ENCODE measurements around the gene MRPS2.

The MRPS2 gene

DNA sequence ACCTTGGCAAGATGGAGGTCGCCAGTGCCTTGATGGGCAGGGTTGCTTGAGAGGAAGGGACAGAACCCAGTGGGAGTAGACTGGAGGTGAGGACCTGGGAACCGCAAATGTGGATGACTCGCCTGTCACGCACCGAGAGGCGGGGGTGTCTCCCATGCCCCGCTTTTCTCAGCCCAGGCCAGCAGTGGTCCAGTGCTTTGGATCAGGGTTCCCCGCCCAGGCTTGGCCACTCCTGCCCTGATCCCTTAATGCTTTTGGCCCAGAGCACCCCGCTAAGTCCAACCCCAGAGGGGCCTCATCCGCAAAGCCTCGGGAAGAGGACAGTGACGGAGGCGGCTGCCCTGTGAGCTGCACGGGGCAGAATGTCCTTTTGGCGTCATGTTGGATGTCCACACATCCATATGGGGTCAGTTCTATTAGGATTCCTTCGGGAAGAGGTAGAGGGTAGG is 2.4 kb downstream of the MRPS2 start:
- CTCF ChIA-PET = interaction anchor here (1.0 kb wide), 1 partner anchor 10 kb away, joined by 4 read pairs; no protein-coding TSS in a partner anchor
- DNase-seq (ENCODE audit: low read depth, low spot score) = no peak
- H3K4me3 ChIP-seq (ENCODE audit: low read depth, low read length) = no peak overlapping the region
- TF ChIP-seq, protein P1, sequence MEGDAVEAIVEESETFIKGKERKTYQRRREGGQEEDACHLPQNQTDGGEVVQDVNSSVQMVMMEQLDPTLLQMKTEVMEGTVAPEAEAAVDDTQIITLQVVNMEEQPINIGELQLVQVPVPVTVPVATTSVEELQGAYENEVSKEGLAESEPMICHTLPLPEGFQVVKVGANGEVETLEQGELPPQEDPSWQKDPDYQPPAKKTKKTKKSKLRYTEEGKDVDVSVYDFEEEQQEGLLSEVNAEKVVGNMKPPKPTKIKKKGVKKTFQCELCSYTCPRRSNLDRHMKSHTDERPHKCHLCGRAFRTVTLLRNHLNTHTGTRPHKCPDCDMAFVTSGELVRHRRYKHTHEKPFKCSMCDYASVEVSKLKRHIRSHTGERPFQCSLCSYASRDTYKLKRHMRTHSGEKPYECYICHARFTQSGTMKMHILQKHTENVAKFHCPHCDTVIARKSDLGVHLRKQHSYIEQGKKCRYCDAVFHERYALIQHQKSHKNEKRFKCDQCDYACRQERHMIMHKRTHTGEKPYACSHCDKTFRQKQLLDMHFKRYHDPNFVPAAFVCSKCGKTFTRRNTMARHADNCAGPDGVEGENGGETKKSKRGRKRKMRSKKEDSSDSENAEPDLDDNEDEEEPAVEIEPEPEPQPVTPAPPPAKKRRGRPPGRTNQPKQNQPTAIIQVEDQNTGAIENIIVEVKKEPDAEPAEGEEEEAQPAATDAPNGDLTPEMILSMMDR (IDR thresholded peaks at IDR 0.05; ENCODE audit: insufficient read depth, low read length, missing control alignments) = no peak
- POLR2A ChIA-PET = no interaction called here

DNA sequence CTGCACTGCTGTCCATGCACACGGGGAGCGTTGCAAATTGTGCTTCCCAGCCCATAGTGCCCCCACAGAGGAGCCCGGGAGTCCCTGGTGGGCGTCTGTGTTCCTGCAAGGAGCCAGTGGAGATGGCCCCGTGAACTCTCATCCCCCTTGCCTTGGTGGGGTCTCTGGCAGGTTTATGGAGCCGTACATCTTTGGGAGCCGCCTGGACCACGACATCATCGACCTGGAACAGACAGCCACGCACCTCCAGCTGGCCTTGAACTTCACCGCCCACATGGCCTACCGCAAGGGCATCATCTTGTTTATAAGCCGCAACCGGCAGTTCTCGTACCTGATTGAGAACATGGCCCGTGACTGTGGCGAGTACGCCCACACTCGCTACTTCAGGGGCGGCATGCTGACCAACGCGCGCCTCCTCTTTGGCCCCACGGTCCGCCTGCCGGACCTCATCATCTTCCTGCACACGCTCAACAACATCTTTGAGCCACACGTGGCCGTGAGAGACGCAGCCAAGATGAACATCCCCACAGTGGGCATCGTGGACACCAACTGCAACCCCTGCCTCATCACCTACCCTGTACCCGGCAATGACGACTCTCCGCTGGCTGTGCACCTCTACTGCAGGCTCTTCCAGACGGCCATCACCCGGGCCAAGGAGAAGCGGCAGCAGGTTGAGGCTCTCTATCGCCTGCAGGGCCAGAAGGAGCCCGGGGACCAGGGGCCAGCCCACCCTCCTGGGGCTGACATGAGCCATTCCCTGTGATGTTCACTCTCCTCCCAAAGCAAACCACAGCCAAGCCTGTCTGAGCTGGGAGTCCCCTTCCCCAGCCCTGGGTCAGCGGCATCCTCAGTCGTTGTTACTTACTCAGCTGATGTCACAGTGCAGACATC is 3.1 kb downstream of the MRPS2 start:
- POLR2A ChIA-PET = no interaction called here

DNA sequence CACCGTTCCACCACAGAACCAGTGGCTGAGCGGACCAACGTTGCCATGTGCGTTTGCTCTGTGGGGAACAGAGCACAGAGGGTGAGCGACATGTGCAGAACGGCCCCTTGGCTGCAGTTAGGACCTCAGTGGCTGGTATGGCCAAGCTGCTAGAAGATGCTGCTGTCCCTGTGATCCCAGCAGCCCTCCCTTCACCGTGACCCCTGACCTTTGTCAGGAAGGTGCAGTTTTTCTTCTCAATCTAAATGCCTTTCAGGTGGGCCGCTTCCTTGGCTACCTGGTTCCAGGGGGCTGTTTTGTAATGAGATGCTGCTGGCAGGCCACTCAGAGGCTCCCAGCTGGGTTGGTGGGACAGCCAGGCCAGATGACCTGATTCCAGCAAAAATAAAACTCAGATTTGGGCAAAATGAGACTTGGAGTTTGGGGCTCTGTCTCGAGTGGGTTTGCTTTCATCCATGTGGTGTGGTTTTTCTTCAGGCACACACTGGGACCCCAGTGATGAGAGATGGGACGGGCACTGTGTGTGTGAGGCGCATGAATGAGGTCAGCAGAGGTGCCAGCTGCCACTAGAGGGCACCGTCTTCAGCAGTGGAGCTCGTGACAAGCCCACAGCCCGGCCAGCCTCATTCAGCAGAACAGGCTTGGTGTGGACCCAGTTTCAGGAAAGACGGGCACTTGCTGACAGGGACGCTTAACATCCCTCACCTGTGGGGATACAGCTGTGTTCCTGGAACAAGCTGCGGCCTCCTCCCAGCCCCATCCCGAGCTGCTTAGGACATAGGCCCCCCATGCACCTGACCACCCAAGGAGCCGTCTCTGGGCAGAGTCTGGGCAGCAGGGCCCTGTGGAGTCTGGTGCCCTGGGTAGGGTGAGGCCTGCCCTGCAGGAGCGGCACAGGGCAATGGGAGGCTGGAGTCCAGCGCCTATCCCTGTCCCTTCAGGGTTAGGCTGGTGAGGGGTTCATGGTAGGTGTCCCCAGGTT is 4.1 kb downstream of the MRPS2 start:
- H3K4me3 ChIP-seq (ENCODE audit: low read depth, low read length) = no peak overlapping the region
- TF ChIP-seq, protein P1 (IDR thresholded peaks at IDR 0.05; ENCODE audit: insufficient read depth, low read length, missing control alignments) = peak; percentile 95
- ChIA-PET CTCF (interaction anchor here (0.7 to 3.4 kb wide), 18 partner anchors 8 to 118 kb away, joined by 3 to 17 read pairs (median 4); no protein-coding TSS in a partner anchor), POLR2A (interaction anchor here (0.6 kb wide), 1 partner anchor 31 kb away, joined by 3 read pairs; no protein-coding TSS in a partner anchor)
- no peak for DNase-seq (ENCODE audit: low read depth, low spot score)

More for the DNA sequence above, 3.1 kb downstream of the MRPS2 start:
- DNase-seq (ENCODE audit: low read depth, low spot score) = no peak
- no peak overlapping the region for H3K4me3 ChIP-seq (ENCODE audit: low read depth, low read length)
- CTCF ChIA-PET = interaction anchor here (0.8 to 3.4 kb wide), 8 partner anchors 9 to 101 kb away, joined by 3 to 17 read pairs (median 8); no protein-coding TSS in a partner anchor
- TF ChIP-seq, protein P1 (IDR thresholded peaks at IDR 0.05; ENCODE audit: insufficient read depth, low read length, missing control alignments) = no peak

DNA sequence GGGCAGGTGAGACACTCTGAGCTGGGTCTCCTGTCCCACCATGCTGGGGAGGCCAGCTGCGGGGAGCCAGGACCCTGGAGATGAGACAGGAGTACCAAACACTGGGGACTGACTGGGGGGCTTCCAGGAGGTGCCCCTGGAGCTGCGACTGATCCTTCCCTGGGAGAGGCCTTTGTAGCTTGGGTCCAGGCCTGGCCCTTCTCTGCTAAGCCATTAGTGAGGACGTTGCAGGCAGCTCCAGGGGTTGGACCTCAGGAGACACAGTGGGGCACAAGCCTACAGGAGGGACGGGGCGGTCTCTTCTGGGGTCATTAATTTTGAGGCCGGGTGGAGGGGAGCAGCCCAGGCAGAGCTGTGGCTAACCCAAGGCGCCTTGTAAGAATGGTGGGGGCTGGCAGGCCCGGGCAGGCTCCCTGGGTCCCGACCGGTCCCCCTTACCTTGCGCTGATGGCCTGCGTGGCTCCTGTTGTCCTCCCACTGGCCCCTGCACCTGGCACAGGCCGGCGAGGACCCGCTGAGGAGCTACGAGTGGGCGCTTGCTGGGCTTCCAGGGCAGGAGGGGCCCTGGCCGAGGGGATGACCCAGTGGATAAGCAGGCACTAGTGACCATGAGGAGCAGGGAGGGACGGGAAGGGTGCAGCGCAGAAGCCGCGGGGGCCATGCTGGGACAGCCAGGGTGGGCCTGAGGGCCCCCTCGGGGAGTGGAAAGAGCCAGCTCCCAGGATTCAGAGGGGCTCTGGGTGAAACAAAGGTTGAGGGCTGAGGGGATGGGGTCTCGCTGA is 5.1 kb downstream of the MRPS2 start:
- TF ChIP-seq, protein P1 (IDR thresholded peaks at IDR 0.05; ENCODE audit: insufficient read depth, low read length, missing control alignments) = no peak
- POLR2A ChIA-PET = no interaction called here

DNA sequence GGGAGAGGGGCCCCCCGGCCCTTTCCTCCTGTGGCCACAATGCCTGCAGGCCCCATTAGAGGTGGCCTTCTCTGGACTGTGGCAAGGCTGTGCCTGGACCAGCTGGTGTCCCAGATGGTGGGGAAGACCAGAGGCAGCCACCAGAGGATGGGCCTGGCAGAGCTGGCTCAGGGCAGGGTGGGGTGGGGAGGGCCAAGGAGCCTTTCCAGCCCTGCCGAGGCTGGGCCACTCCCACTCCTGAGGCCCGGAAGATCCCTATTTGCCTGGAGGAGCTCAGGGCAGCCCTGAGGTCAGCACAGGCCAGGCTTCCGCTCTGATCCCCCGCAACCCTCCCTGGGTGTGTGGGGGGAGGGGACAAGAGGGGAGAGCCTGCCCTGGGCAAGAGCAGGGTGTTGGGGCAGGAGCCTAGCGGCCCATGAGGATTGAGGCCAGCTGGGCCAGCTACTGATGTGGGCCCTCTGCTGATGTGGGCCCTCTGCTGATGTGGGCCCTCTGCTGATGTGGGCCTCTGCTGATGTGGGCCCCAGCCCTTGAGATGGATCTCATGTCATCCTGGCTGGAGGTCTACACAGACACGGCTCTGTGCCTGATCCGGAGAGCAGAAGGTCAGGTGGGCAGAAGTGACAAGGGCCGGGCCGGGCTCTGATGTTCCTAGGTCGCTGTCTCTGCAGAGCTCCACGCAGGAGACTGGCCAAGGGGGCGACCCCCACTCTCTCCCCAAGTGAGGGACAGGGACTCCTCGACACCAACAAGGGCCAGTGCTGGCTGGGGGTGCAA is 6.0 kb downstream of the MRPS2 start:
- DNase-seq (ENCODE audit: low read depth, low spot score) = no peak
- H3K4me3 ChIP-seq (ENCODE audit: low read depth, low read length) = no peak overlapping the region
- TF ChIP-seq, protein P1 (IDR thresholded peaks at IDR 0.05; ENCODE audit: insufficient read depth, low read length, missing control alignments) = no peak
- CTCF ChIA-PET = interaction anchor here (1.0 to 3.4 kb wide), 7 partner anchors 8 to 37 kb away, joined by 3 to 17 read pairs (median 4); no protein-coding TSS in a partner anchor
- POLR2A ChIA-PET = no interaction called here

More for the DNA sequence above, 5.1 kb downstream of the MRPS2 start:
- no peak for DNase-seq (ENCODE audit: low read depth, low spot score)
- H3K4me3 ChIP-seq (ENCODE audit: low read depth, low read length) = no peak overlapping the region
- CTCF ChIA-PET = interaction anchor here (0.7 to 3.4 kb wide), 16 partner anchors 7 to 117 kb away, joined by 3 to 17 read pairs (median 4); no protein-coding TSS in a partner anchor

Measured in AG04449 (cell line).